Tibial artery (tissue), 4 donors: Measurements from ENCODE around the gene GTPBP4.
A peak's percentile ranks its signal among the peaks of the same experiment; 100 is the strongest.

Experiments used
- DNase-seq, 2 donors: peaks; one replicate each; pipeline ENCODE4 v3.0.0-alpha.2; 2019
- H3K27ac ChIP-seq, 2 donors: fragments of 200-600 bp; sonication (generic) in 1 of 2; 1 replicate in 1 of 2; 2 replicates in 1 of 2; pipeline ENCODE4 v1.5.1; 2018 to 2019; ENCODE audit warnings: mild to moderate bottlenecking in 1 of 2
- H3K27me3 ChIP-seq, 2 donors: fragments of 200-600 bp; sonication (generic) in 1 of 2; one replicate each; pipeline versions ENCODE4 v1.5.1 to v1.6.0; 2016 to 2019
- H3K36me3 ChIP-seq, 3 donors: fragments of 200-600 bp; sonication (generic) in 2 of 3; one replicate each; pipeline ENCODE4 v1.5.1; 2016 to 2019; ENCODE audit warnings: mild to moderate bottlenecking in 2 of 3
- H3K4me1 ChIP-seq, 4 donors: fragments of 200-600 bp; sonication (generic) in 2 of 4; 1 replicate in 3 of 4; 2 replicates in 1 of 4; pipeline ENCODE4 v1.5.1; 2016 to 2019
- H3K4me3 ChIP-seq, 2 donors: fragments of 200-600 bp; sonication (generic) in 1 of 2; 1 replicate in 1 of 2; 2 replicates in 1 of 2; pipeline ENCODE4 v1.5.1; 2018 to 2019; ENCODE audit warnings: mild to moderate bottlenecking in 2 of 2
- H3K9me3 ChIP-seq, 3 donors: fragments of 200-600 bp; sonication (generic) in 1 of 3; one replicate each; pipeline ENCODE4 v1.5.1; 2016 to 2019
- CTCF ChIP-seq, 2 experiments: fragments of 200-600 bp in 1 of 2; fragments of 450-650 bp in 1 of 2; IDR thresholded peaks; one replicate each; pipeline ENCODE4 v1.5.1; 2017 to 2019; ENCODE audit warnings: antibody characterized with exemption in 2 of 2, mild to moderate bottlenecking in 1 of 2, moderate library complexity in 1 of 2
- intact Hi-C: fragments of 100-400 bp; cut with DNase I; formaldehyde crosslinking; loops from one replicate; pipeline ENCODE4 v1.15.0; 2023; ENCODE audit warnings: low total_unique reads

The GTPBP4 gene

GRCh38 chr10:968546-969199 is 19.6 kb upstream of the GTPBP4 start:
- intact Hi-C loops: no loop called here
- Histone ChIP-seq H3K4me3 (no peak overlapping the region), H3K9me3 (peaks cover 0 to 6% (median 0%) of the 10 kb centered on the region in 3 donors), H3K4me1 (no peaks in the 10 kb centered on the region), H3K36me3 (no peaks in the 10 kb centered on the region), H3K27ac (no peak overlapping the region), H3K27me3 (no peaks in the 10 kb centered on the region)
- DNase-seq: no peak
- TF ChIP-seq CTCF (IDR thresholded peaks at IDR 0.05): no peak

- H3K36me3 ChIP-seq: no peaks in the 10 kb centered on the region
- H3K4me1 ChIP-seq: no peaks in the 10 kb centered on the region
- H3K9me3 ChIP-seq: peaks cover 0 to 6% (median 0%) of the 10 kb centered on the region in 3 donors
- no peaks in the 10 kb centered on the region for H3K27me3 ChIP-seq
- TF ChIP-seq CTCF (IDR thresholded peaks at IDR 0.05): no peak
- no peak for DNase-seq
- H3K27ac ChIP-seq: no peak overlapping the region
- H3K4me3 ChIP-seq: no peak overlapping the region
- intact Hi-C loops: no loop called here
Observed at GRCh38 chr10:969473-970150, 18.6 kb upstream of the GTPBP4 start.

GRCh38 chr10:970311-971149 is 17.7 kb upstream of the GTPBP4 start:
- no peaks in the 10 kb centered on the region for H3K27me3 ChIP-seq
- no peaks in the 10 kb centered on the region for H3K36me3 ChIP-seq
- H3K4me3 ChIP-seq: no peak overlapping the region
- peaks cover 0 to 6% (median 0%) of the 10 kb centered on the region in 3 donors for H3K9me3 ChIP-seq
- no peaks in the 10 kb centered on the region for H3K4me1 ChIP-seq
- DNase-seq: no peak
- intact Hi-C loops: no loop called here
- no peak overlapping the region for H3K27ac ChIP-seq
- TF ChIP-seq CTCF (IDR thresholded peaks at IDR 0.05): no peak

GRCh38 chr10:971150-971542 is 17.1 kb upstream of the GTPBP4 start:
- no peak for TF ChIP-seq CTCF (IDR thresholded peaks at IDR 0.05)
- no peak overlapping the region for H3K27ac ChIP-seq
- no peaks in the 10 kb centered on the region for H3K36me3 ChIP-seq
- H3K4me3 ChIP-seq: no peak overlapping the region
- peak in 1 of 2 donors; percentile 55 for DNase-seq
- H3K27me3 ChIP-seq: no peaks in the 10 kb centered on the region
- H3K4me1 ChIP-seq: no peaks in the 10 kb centered on the region
- intact Hi-C loops: no loop called here
- peaks cover 0 to 6% (median 0%) of the 10 kb centered on the region in 3 donors for H3K9me3 ChIP-seq

- H3K4me1 ChIP-seq: no peaks in the 10 kb centered on the region
- intact Hi-C loops: no loop called here
- DNase-seq: no peak
- no peak overlapping the region for H3K4me3 ChIP-seq
- no peaks in the 10 kb centered on the region for H3K27me3 ChIP-seq
- no peak for TF ChIP-seq CTCF (IDR thresholded peaks at IDR 0.05)
- H3K9me3 ChIP-seq: peaks cover 0 to 6% (median 0%) of the 10 kb centered on the region in 3 donors
- peaks cover 0 to 3% (median 0%) of the 10 kb centered on the region in 3 donors for H3K36me3 ChIP-seq
- no peak overlapping the region for H3K27ac ChIP-seq
Observed at GRCh38 chr10:971613-972012, 16.6 kb upstream of the GTPBP4 start.
